Fibroblast of pulmonary artery (primary cell): Measurements from ENCODE around the gene GPM6B.
A peak's percentile ranks its signal among the peaks of the same experiment; 100 is the strongest.

Experiments
- DNase-seq: peaks from one replicate; pipeline ENCODE4 v3.0.0-alpha.2; 2010; ENCODE audit warnings: low read depth
- H3K4me3 ChIP-seq: replicated peaks from 2 replicates; pipeline ENCODE4 v1.5.1; 2011; ENCODE audit warnings: low read depth, mild to moderate bottlenecking, control low read depth, low read length, moderate library complexity
- TF ChIP-seq, protein P1 (sequence below): IDR thresholded peaks from 2 replicates; pipeline ENCODE4 v1.5.1; 2011; ENCODE audit warnings: mild to moderate bottlenecking, control low read depth, low read length, inconsistent platforms; ENCODE audit errors: missing control alignments

Gene GPM6B

DNA sequence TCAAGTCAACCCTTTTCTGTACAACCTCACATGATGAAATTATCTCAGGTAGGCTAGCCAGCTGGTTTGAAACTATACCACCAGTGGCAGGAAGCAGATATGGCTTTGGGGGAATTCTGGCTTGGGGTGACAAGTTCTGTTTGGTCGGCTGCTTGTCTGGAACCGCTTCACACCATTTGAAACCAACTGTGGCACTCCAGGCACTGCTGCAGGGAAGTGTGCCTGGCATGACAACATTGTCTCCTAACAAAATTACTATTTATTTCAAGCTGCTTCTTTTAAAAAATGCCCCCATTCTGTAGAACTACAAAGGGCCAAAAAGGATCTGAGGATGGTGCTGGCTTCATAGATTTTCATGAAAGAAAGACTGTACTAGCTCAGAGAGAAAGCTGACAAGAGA lies 37.1 kb upstream of the GPM6B start:
- no peak for DNase-seq
- H3K4me3 ChIP-seq: no peak overlapping the region
- TF ChIP-seq, protein P1, sequence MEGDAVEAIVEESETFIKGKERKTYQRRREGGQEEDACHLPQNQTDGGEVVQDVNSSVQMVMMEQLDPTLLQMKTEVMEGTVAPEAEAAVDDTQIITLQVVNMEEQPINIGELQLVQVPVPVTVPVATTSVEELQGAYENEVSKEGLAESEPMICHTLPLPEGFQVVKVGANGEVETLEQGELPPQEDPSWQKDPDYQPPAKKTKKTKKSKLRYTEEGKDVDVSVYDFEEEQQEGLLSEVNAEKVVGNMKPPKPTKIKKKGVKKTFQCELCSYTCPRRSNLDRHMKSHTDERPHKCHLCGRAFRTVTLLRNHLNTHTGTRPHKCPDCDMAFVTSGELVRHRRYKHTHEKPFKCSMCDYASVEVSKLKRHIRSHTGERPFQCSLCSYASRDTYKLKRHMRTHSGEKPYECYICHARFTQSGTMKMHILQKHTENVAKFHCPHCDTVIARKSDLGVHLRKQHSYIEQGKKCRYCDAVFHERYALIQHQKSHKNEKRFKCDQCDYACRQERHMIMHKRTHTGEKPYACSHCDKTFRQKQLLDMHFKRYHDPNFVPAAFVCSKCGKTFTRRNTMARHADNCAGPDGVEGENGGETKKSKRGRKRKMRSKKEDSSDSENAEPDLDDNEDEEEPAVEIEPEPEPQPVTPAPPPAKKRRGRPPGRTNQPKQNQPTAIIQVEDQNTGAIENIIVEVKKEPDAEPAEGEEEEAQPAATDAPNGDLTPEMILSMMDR: no peak

DNA sequence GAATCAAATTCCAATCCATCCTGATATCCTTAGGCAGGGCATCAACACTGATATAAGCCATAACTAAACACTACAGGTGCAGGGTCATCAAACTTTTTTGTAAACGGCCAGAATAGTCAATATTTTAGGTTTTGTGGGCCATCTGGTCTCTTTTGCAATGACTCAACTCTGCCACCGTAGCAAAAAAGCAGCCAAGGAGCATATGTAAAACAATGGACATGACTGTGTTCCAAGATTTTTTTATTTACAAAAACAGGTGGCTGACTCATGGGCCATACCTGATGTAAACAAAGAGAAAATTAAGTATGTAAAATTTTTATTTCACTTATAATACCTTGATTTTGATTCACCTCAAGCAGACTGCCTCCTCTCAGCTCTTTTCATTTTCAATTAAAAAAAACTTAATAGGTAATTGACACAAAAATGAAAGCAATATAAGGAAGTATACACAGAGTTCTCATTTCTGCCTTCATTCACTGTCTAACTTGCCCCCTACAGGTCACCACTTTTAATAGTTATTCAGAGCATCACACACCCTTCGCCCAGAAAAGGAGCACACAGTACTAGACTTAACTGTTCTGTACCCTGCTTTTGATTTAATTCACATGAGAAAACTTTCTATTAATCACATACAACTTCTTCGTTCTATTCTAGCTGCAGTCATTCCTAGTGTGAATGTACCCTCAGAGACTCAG lies 35.3 kb upstream of the GPM6B start:
- TF ChIP-seq, protein P1: no peak
- DNase-seq: no peak
- no peak overlapping the region for H3K4me3 ChIP-seq

DNA sequence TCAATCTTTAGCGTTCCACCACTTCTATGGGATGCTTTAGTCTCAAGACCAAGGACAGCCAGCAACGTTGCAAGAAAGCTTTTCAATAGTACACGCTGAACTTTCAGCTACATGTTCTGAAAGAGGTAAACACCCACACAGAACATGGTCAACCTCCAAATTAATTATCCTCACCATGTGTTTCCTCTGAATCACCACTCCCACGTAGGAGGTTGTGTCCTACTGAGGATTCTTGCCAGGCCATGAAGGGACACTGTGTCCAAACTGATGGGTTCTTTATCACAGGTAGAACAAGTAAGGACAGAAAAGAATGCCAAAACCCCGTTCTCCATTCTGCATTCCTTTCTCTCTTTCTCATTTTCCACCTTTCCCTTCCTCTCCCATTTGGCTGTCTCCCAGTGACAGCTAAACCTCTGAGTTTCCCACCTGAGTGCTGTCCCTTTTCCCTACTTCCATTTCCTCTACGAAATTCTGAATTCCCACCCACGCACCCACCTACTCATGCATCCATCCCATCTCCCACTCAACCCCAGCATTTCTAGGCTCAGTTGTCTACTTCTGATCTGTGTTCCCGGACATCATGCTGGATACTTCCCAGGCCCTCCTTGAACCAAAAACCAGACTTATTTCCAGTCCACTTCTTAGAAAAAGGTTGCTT lies 29.0 kb upstream of the GPM6B start:
- no peak overlapping the region for H3K4me3 ChIP-seq
- DNase-seq: peak; percentile 4
- TF ChIP-seq, protein P1: no peak

DNA sequence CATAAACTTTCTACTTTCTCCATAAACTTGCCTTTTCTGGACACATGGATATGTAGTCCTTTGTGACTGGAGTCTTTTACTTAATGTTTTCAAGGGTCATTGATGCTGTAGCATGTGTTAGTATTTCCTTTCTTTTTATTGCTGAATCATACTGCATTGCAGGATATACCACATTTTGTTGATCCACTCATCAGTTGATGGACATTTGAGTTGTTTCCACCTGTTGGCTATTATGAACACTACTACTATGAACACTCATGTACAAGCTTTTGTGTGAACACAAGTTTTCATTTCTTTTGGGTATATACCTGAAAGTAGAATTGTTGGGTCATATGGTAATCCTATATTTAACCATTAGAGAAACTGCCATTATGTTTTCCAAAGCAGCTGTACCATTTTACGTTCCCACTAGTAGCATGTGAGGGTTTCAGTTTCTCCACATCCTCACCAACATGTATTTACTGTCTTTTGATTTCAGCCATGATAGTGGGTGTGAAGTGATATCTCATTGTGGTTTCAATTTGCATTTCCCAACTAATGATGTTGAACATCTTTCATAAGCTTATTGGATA lies 26.3 kb upstream of the GPM6B start:
- TF ChIP-seq, protein P1: no peak
- DNase-seq: no peak
- H3K4me3 ChIP-seq: no peak overlapping the region

DNA sequence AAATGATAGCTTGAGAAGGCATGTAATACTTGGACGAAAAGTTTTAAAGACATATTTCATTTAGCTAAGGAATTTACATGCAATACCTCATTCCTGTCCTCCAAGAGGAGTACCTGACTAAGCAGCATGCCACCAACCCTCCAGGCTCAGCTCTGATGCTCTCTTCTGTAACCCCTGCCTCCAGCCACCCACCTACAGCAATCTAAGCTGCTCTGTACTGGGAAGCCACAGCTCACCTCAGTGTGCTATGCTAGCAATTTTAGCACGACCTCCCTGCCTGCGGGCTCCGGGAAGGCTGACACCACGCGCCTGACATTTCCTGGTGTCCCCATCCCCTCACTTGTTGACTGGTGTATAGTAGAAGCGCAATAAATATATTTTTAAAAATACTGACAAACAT lies 23.2 kb upstream of the GPM6B start:
- H3K4me3 ChIP-seq: no peak overlapping the region
- TF ChIP-seq, protein P1: no peak

DNA sequence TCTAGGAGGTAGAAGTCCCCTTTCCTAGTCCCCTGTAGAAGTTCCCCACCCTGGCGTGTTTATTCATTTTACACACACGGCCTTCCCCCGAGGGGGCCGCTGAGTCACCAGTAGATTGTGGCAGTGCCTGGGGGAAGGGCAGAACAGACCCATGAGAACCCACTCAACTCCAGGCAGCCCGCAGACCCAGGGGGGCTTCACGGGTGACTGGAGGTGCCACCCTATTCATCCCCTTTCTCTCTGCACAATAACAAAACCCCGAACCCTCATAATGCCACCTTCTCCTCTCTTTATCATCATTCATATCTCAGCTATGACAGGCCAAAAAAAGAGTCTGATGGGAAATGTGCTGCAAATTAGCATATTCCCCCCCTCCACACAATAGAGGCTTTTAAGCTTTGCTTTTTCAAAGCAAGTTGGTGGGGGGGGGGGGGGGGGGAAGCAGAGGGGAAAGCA lies 20.4 kb upstream of the GPM6B start:
- no peak for DNase-seq
- H3K4me3 ChIP-seq: no peak overlapping the region
- TF ChIP-seq, protein P1: no peak

More for the DNA sequence above, 23.2 kb upstream of the GPM6B start:
- DNase-seq: no peak
